Fibroblast of villous mesenchyme (primary cell): Measurements from ENCODE around the gene ICE2. TPM values are rescaled to one million over a fixed set of nuclear protein-coding genes. Genes with fewer than 3 reads are reported as not detected.

ENCODE experiments used
- DNase-seq: peaks from one replicate; pipeline ENCODE4 v3.0.0-alpha.2; 2010; ENCODE audit warnings: low read depth
- H3K4me3 ChIP-seq: 2 replicates; pipeline ENCODE4 v1.5.1; 2011; ENCODE audit warnings: low read depth, mild to moderate bottlenecking, low read length
- total RNA-seq: library from RNA; depleted of rRNA; stranded (reverse); fragments of >200 nt; gene quantifications from 2 replicates; pipeline ENCODE4 v1.2.3, GENCODE V29; 2012
- TF ChIP-seq, protein P1 (sequence below): IDR thresholded peaks from 2 replicates; pipeline ENCODE4 v1.5.1; 2012; ENCODE audit warnings: low read depth, mild to moderate bottlenecking, low read length; ENCODE audit not compliant: insufficient read depth

The ICE2 gene
- total RNA-seq, 1 donor: 31.1 TPM

DNA sequence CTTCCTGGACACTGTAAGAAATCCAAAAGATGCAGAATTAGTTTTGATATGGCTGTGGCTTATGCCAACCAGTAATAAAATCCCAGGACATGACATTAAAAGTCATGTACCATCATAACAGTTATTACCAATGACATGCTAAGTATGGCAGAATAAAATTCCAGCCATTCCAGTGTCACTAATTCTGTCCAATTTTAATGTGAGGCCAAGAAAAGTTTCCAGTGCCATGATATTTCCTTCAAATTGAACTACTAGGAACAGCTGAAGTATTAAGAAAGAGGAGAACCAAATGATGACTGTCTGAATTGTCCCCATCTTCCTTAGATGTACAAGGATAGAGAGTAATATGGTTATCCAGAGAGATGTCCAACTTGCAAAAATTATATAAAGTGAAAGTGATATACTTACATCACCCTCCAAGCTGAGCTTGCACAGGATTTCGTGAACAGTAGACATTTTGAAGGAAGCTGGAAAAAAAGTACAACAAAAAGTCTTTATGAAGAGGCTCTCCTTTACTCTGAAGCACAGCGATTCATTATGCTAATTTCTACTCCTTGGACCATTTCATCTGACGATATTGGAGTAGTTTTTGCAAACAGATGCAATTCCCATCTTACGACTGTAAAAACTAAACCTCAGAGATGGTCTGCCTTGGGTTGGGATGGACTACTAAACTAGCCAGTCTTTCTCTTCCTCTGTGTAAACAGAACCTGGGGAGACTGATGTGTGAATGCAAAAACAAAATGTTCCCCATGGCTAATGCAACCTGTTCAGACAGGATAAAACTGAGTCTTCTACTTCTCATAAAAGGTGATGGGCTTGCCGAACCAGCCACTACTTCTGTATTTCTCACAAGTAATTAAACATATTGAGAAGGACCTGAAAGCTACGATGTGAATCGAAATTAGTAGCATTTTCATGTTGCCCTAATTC lies 93.1 kb downstream of the ICE2 start:
- TF ChIP-seq, protein P1, sequence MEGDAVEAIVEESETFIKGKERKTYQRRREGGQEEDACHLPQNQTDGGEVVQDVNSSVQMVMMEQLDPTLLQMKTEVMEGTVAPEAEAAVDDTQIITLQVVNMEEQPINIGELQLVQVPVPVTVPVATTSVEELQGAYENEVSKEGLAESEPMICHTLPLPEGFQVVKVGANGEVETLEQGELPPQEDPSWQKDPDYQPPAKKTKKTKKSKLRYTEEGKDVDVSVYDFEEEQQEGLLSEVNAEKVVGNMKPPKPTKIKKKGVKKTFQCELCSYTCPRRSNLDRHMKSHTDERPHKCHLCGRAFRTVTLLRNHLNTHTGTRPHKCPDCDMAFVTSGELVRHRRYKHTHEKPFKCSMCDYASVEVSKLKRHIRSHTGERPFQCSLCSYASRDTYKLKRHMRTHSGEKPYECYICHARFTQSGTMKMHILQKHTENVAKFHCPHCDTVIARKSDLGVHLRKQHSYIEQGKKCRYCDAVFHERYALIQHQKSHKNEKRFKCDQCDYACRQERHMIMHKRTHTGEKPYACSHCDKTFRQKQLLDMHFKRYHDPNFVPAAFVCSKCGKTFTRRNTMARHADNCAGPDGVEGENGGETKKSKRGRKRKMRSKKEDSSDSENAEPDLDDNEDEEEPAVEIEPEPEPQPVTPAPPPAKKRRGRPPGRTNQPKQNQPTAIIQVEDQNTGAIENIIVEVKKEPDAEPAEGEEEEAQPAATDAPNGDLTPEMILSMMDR: no peak
- DNase-seq: no peak

DNA sequence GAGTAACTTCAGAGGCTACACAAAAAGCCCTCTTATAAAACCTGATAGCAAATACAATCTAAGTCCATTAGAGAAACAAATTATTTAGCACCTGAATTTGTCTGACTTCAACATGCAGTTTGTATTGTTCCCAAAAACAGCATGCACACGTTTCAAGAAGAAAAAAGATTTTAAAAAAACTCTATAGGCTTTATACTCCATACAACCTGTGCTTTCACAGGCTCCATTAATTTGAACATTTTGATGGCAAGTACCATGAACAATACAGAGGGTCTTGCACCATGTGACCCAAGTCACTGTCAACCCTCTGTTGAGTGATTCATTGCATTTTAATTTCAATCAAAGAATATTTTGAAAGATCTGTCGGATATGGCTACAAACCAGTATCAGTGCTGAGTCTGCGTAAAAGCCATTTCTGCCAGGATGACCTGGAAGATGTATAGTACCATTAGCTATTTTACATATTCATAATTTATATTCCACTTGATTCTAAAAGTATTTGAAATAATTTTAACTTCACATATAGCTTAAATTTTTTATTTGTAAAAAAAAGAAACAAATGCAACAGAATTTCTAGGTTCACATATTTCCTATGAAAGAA lies 94.3 kb downstream of the ICE2 start:
- H3K4me3 ChIP-seq: no peak overlapping the region
- DNase-seq: no peak
- TF ChIP-seq, protein P1: no peak

More for the DNA sequence above, 93.1 kb downstream of the ICE2 start:
- no peak overlapping the region for H3K4me3 ChIP-seq

DNA sequence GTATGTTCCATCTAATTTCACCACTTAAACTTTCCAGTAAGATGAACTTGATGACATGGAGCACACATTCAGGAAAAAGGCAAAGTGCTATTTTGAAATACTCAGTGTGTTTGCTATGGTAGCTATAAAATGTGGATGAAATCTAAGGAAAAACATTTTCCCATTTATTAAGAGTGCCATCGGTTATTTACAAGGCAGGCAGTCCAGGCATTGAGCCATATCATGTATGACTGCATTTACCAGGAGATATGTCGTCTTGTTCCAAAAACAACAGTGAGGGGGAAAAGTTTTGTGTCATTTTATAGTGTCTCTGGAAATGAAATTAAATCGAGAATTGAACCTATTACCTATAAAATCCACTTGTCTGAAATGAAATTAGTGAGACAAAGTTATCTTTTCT lies 94.9 kb downstream of the ICE2 start:
- no peak for DNase-seq
- TF ChIP-seq, protein P1: no peak
- no peak overlapping the region for H3K4me3 ChIP-seq

DNA sequence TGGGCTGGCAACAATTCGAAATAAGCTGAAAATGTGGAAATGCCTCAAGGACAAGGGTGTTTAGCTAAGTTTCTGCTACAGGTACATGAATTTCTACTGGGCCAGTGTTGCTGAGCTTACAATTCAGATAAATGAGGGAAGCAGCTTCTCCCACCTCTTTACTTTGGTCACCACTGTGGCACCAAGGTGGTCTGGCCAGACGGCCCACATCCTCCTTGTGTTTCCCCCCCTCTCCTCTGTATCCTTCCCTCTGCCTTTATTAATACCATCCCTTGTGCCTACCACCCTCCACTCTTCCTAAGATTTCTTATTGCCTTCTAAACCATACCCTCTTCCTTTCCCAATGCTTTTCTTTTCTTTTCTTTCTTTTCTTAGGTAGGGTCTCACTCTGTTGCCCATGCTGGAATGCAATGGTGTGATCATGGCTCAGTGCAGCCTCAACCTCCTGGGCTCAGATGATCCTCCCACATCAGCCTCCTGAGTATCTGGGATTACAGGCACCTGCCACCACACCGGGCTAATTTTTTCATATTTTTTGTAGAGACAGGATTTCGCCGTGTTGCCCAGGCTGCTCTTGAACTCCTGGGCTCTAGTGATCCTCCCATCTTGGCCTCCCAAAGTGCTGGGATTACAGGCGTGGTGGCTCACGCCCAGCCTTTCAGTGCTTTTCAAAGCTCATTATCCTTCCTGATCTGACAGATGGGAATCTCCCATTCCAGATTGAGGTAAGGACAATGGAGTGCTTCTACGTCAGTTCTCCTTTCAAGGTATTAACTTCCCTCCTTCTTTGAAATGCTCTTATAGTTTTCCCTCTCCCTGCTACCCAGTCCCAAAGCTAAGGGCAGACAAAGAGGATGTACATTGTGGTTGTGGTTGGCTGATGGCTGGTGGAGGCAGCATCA lies 95.9 kb downstream of the ICE2 start:
- DNase-seq: no peak
- H3K4me3 ChIP-seq: no peak overlapping the region
- TF ChIP-seq, protein P1: no peak

DNA sequence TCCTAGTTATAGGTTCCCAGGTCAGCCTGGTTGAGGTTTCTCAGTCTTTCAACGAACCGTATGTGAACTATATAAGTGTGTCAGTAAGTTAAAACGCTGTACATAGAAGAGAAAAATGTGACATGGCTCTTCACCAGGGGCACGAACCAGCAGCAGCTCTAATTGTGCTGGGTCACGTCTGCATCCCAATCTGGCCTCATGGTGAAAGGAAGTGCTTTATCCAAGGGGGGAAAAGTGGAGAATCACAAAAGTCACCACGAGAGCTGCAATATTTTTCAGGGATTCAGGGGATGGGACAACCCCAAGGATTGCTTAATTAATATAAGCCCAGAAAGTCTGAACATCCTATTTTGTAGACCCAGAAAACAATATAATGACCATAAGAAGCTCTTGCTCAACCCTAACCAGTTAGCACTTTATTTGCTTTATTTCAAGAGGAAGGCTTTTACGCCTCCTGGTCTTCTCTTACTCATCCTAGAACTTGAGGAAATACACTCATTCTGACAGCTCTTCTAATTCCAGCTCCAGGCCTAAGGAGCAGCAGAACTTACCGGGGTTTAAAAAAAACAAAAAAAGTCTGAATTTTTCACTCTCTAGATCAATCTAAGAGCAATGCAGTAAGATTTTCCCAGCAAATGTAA lies 97.7 kb downstream of the ICE2 start:
- TF ChIP-seq, protein P1: no peak
- peak; percentile 53 for DNase-seq
- H3K4me3 ChIP-seq: no peak overlapping the region
